Frontal cortex (tissue), 4 donors: Measurements from ENCODE around the gene APBB2. TPM values are rescaled to one million over a fixed set of nuclear protein-coding genes. Genes with fewer than 3 reads are reported as not detected.
"Not testable (repeated sequence)": the region's sequence is repeated elsewhere in the genome, so short reads cannot be mapped to it uniquely, and the experiment has no call there.

Experiments
- DNase-seq, 2 donors: peaks; one replicate each; pipeline ENCODE4 v3.0.0; 2012; ENCODE audit warnings: low spot score in 2 of 2
- FAIRE-seq: peaks from 2 replicates; lab custom pipeline; 2012; peaks lifted over from hg19 to GRCh38; lab: Jason Lieb, UNC
- total RNA-seq: library from RNA; depleted of rRNA; stranded (reverse); fragments of >200 nt; gene quantifications from one replicate; pipeline ENCODE4 v1.2.3, GENCODE V29; 2014
- donor health status: control.
- donor health status: control.
- donor health status: control.

APBB2 gene
- total RNA-seq, 1 donor from 2014 or later = 68.1 TPM

DNA sequence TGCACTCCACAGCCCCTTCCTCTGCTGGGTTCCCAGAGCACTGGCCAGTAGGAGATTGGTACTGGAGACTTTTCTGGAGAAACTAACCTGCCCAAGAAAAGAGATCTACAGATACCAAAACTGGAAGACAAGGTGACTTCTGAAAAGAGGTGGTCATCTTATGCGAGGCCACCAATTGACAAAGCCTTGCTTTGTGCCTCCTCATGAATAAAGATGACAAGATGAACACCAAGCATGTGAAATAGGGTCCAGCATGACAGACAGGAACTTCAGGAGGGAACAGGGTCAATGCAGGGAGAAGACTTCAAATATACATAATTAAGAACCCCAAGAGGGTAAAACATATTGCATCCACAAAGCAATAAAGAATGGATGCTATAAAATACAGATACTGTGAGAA lies 137.9 kb downstream of the APBB2 start:
- DNase-seq = no peak
- no peak for FAIRE-seq

DNA sequence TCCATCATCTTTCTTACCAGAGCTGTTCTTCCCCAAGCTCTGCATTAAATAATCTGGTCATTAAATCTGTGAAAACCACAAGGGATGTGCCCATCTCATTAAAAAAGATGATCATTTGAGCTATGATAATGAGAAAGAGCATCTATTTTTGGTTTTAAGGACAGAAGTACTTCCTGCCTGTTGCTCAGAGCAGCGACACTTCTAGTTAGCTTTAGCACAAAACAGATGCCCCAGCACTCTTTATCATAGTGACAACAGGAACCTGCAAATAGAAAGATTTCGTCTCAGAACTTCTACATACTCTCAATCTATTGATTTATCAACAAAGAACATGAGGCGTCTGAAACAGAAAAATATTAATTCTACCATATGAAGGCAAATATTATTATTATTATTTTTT lies 140.1 kb downstream of the APBB2 start:
- FAIRE-seq (no peak), DNase-seq (no peak)

DNA sequence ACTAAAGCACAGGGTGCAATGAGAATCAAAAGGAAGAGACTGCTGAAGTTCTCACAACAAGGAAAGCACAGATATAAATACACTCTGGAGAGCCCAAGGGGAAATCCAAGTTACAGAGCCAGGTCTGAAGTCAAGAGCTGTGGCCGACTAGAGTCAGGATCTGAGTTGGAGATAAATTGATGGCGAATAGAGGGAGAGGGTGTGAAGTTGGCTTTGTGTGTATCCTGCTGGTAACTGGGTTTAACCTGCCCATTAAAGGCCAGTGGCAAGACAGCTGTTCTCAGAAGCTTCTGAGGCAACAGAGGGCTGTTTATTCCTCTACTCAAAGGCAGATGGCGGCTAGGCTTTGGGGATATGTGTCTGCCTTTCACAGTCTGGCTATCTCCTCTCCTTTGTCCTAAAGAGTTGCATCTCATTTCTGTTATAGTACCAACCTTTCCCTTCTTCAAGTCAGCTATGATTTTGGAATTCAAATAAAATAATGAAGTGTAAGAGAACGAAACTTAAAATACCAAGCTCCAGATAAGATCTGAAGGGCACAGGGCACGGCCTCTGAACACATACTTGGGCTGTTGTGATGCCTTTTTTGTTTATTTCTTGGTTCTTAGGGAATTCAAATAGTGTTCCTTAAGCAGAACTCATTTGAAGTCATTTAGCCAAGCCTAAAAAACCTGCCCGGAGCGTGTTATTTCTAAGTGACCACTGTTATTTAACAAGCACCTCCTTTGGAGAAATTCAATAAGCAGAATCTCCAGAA lies 142.1 kb downstream of the APBB2 start:
- DNase-seq (no peak), FAIRE-seq (no peak)

DNA sequence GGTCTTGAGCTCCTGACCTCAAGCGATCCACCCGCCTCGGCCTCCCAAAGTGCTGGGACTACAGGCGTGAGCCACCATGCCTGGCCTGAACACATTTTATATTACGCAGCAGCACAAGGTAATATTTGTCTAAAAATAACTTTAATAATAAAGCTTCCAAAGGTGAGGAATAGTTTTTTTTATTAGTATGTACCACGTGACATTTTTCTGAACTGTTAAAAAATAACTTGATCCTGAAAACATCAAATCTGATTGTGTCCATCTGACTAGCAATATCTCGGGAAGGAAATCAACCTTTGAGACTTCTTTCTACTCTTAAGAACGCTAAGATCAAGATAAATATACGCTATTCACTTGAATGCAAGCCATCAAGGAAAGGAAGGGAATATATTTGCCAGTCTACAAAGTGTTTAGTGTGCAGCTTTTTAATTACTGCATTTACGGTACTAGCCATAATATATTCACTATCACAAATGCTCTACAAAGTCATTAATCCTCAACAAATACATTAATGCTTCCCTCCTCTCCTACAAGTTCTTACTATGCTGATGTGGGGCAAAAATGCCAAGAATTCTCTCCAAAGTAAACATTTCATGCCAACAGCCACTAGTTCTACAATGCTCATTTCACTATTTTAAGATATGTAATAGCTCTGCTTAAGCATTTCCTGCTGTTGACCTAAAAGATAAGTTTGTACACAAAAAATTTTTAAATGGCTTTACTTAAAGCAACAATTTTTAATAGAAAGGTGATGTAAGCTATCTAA lies 143.6 kb downstream of the APBB2 start:
- DNase-seq = no peak
- FAIRE-seq = no peak

DNA sequence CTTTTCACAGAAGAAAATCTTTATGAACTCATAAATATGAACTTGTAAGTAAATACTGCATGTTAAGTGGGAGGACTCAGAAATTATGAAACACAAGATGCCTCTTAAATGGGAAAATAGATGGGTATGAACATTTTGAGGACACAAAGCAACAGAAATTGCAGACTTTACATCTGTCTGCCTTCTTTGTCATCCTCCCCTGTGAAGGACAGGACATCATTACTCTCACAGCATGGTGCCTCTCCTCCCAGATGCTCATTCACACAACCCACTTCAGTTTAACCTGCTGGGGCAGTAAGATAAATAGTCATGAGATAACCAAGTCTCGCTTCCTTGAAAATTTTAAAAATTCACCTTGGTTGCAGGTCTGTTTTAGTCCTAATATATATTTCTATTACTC lies 144.5 kb downstream of the APBB2 start:
- FAIRE-seq (no peak), DNase-seq (no peak)

DNA sequence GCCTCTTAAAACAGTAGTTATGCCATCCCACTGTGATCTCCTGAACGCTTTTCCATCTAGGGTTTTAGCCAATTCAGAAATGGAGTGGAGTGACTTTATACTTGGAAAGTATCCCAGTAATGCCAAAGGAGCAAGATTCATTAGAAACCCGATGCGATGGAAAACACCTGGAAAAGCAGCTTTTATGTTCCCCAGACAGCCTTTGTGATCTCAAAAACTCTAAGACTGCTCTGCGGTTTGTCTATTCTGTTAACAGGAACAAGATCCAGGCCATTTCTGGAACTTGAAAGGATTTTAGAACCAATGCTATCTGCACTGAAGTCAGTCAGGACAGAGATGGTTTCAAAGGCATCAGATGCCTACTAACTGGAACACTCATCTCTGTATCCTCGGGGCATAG lies 145.1 kb downstream of the APBB2 start:
- no peak for FAIRE-seq
- DNase-seq = no peak

DNA sequence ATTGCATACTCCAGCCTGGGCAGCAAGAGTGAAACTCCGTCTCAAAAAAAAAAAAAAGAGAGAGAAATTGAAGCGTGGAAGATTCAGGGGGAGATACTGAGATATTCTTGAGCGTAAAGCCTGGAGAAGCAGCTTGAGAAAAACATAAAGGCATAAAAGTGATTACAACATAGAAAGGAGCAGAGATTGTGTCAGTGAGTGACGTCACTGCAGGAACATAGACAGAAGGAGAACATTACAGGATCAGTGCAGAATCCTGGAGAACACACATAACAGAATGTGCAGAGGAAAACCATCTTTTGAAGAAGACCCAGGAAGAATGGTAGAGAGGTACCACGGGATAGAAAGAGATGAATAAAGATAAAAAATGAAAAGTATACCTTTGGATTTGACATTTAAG lies 147.0 kb downstream of the APBB2 start:
- DNase-seq (no peak), FAIRE-seq (no peak)

DNA sequence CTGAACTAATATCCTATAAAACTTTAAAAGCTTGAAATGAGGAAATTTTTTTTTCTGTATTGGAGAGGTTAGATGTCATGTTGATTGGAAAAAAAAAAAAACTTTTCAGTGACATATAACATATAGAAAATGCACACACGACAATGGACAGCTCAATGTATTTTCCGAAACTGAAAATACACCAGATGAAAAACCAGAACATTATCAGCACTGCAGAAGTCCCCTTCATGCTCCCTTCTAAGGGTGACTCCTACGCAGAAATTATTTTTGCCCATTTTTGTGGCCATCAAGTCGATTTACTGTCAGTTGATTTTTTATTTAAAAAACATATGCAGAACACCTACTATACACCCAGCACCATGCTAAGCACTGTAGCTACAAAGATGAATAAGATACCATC lies 148.3 kb downstream of the APBB2 start:
- DNase-seq (no peak), FAIRE-seq (no peak)

DNA sequence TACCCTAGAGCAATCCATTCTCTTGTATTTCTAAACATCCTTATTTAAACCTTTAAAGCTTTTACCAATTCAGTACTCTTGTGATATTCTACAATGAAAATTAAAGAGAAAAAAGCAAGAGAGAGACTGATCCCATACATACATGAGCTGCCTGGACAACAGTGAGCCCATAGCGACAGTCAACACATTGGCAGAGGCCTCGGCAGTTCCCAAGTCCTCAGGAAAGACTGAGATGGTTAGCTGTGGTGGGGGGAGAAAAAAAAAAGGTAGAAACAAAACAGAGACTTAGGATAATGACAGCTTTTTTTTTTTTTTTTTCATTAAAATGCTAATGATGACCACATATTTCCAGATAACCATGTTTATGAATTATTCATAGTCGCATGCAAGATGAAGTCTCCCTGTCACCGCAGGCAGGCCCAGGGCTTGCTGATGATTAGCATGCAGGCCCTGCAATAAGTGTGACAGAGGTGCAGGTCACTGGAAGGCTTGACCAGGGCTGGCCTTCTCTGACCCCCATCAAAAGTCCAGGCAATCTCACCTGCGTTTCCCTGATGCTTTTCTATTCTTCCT lies 148.8 kb downstream of the APBB2 start:
- FAIRE-seq = no peak

DNA sequence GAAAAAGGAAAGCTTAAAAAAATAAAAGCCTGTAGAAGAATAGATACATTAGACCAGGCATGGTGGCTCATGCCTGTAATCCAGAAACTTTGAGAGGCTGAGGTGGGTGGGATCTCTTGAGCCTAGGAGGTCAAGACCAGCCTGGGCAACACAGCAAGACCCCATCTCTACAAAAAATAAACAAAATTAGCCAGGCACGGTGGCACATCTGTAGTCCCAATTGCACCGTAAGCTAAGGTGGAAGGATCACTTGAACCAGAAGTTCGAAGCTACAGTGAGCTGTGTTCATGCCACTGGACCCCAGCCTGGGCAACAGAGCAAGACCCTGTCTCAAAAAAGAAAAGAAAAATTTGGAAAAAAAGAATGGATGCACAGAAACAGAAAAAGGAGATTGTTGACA lies 149.4 kb downstream of the APBB2 start:
- FAIRE-seq = no peak
- no peak for DNase-seq

More for the DNA sequence above, 148.8 kb downstream of the APBB2 start:
- no peak for DNase-seq

DNA sequence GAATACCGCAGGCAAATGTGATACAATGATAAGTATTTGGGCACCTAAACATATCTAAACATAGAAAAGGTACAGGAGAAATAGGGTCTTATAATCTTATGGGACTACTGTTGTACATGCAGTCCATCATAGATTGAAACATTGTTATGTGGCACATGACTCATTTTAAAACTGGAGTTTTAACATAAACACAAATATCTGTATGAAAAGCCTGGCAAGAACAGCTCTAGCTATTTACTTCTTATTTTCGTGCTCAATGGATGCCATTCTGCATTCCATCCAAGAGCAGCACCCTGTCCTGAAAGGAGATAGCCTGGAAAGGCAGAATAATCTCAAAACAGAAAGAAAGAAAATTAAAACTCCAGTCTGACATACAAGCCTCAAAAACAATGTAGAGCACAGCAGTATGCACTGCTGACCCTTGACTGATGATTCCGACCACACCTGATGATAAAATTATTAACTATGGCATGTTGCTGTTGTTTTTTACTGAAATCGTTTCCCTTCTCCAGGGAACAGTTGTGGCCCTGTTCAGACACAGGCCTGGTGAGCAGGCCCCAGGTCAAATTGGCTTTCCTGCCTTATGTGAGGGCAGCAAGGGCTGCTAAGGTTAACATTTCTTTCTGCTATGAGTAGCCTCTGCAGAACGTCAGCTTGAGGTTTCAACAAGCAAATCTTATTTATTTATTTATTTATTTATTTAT lies 152.7 kb downstream of the APBB2 start:
- FAIRE-seq = no peak
- DNase-seq = no peak

DNA sequence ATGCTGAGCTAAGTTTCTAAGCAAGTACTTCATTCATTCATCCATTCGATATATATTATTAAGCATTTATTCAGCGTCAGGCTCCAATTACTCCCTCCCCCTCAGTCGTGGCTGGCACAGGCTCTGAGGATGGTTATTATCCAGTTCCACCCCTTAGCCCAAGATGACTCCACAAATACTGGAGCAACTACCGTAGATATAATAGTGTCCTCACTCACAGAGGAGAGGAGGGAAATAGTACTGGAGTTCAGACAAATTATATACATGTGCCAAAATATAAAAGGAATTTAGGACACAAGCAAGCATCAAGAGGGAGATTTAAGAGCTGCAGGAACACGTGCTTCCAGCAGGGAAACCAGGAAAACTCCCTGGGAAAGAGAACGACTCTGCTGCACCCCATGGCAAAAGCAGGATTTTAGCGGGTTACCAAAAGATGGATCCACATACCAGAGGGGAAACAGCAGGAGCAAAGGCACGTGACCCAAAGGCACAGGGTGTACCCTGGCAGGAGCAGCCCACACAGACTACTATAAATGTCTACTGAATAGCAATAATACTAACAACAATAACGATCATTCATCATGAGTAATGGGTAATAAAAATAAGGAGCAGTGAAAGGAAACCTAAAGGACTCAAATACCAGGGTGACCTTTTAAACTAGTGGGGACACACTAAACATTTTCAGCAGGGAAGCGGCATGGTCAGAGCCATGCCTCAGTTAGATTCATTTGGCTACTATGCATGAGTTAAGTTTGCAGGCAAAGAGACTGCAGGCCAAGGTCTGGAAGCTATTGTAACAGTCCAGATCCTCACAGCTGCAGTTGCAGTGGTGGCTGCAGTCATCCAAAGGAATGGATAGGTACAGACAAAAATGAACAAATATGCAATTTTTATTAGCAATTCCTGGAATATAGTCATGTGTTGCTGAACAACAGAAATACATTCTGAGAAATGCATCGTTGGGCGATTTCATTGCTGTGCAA lies 153.7 kb downstream of the APBB2 start:
- DNase-seq = no peak
- FAIRE-seq = no peak

DNA sequence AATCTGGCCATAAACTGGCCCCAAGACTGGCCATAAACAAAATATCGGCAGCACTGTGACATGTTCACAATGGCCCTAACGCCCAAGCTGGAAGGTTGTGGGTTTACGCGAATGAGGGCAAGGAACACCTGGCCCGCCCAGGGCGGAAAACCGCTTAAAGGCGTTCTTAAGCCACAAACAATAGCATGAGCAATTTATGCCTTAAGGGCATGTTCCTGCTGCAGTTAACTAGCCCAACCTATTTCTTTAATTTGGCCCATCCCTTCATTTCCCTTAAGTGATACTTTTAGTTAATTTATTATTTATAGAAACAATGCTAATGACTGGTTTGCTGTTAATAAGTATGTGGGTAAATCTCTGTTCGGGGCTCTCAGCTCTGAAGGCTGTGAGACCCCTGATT lies 154.9 kb downstream of the APBB2 start:
- not testable (repeated sequence) for FAIRE-seq, DNase-seq

DNA sequence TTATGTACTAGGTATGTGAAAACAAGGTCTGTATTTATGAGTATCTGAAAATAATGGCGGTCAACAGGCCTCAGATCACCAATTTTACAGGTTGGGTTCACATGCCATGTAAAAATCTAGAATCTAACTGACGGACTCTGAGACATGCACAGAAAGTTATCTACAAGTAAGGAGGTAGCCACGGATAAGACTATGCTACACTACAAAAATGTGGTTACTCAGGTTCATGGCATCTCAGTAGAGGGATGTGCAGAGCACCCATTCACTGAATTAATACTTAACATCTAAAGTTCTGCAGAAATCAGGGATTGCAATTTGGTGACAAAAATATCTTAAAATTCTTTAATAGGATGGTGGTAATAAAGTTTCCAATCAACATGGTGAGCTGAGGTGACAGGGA lies 155.9 kb downstream of the APBB2 start:
- no peak for DNase-seq
- no peak for FAIRE-seq

DNA sequence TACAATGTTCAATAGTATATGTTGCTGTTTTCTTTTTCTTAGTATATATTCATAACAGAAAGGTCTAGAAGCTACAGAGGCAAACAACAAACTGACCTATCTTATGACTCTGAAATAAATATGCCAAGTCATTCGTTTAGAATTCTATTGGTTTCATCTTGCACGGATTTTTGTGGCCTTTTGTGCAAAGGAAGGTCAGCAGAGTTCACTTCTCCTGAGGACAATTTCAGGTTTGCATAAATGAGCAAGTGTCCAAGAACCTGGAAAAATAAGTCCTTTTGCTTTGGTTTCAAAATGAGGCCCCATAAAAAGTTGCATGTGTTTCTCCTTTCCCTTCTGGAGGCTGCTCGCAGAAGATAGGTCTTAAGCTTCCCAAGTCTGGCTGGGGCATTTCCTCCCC lies 156.9 kb downstream of the APBB2 start:
- FAIRE-seq (no peak), DNase-seq (no peak)

DNA sequence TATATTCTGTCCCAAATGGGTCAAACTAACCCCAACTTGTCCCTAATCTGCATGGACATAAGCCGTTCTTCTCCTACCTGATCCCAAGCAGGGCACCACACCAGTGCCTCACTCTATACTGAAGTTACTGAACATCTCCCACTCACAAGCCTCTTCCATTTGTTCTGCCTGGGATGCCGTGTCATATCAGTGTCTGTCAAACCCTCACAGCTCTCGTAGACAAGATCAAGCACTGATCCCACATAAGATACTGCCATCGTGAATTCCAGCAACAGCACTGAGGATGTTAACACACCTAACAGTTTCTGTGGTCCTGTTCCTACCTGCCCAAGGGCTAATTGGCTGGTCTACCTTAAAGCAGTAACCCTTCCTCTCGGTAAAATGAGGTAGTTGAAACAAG lies 162.1 kb downstream of the APBB2 start:
- FAIRE-seq = no peak
- no peak for DNase-seq

DNA sequence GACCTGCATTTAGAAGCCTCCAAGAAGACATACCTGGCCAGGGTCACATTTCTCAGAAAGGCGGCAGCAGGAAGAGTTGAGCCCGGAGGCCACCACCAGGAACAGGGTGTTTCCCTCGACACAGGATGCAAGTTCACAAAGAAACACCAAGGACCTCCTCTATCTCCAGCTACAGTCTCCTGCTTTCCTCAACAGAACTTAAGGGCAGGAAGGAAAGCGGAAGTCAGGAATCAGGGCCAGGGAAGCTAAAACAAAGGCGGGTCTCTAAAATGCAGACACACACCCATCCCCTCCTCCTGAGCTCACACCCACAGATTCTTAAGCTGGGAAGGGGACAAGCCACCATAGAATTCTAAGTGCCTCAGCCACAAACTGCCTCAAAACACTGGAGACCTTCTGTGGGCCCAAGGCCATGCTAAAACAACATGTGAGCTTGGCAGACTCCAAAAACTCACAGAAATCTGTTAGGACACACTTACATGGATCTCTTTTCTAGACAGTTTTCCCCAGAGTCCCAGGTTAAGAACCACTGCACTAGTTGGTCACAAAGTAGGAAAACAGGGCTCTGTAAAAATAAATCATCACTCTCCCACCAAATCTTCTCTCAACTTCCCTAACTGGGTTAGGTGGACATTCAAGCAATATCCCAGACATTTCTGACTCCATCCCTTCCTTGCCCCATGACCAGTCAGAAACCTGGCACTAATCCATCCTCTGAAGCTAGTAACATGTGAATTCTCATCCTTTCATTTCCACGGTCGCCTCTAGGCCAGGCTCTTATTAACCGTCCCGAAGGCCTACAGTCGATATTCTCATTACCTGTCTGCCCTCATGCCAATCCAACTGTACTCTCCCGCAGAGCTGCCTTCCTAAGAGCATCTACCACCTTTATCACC lies 163.2 kb downstream of the APBB2 start:
- FAIRE-seq (no peak), DNase-seq (no peak)

DNA sequence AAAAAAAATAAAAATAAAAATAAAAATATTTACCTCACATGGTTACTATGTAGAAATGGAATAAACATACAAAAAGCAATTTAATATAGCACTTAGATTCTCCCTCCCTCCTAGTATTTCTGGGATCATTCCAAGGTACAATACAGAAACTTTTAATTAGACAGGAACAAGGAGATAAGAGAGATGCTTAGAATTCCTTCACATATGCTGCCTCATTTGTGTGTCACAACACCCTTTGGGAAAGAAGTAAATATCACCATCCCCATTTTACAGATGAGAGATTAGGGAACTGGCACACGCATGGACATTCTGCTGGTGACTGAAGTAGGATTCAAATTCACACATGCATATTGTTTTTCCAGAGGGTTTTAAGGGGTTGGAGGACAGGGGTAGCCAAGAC lies 164.2 kb downstream of the APBB2 start:
- no peak for FAIRE-seq

More for the DNA sequence above, 164.2 kb downstream of the APBB2 start:
- no peak for DNase-seq
